H1 (cell line): ENCODE data around the gene BPGM. TPM values are rescaled to one million over a fixed set of nuclear protein-coding genes. Genes with fewer than 3 reads are reported as not detected.

Experiments
- CTCF ChIA-PET: fragments of 300-600 bp; sonication (Branson Sonifier 250); formaldehyde crosslinking; loops from one replicate; lab custom pipeline; 2021; ENCODE audit not compliant: partially characterized antibody; lab: Charles Lee
- POLR2A ChIA-PET: fragments of 300-600 bp; sonication (Branson Sonifier 250); formaldehyde crosslinking; loops from one replicate; lab custom pipeline; 2021; ENCODE audit warnings: inconsistent platforms; ENCODE audit not compliant: partially characterized antibody; lab: Charles Lee
- DNase-seq, 2 experiments: peaks; one replicate each; pipeline versions ENCODE4 v3.0.0 to v3.0.0-alpha.2; 2010 to 2022; ENCODE audit warnings: low spot score in 2 of 2, low read depth in 1 of 2, mixed read lengths in 1 of 2
- FAIRE-seq: peaks from 2 replicates; lab custom pipeline; 2011; peaks lifted over from hg19 to GRCh38; lab: Jason Lieb, UNC
- H2AFZ ChIP-seq: 2 replicates; pipeline ENCODE4 v1.8.1; 2012; ENCODE audit warnings: low read length, inconsistent platforms
- H2AK5ac ChIP-seq: 2 replicates; pipeline ENCODE4 v1.6.1; 2013; ENCODE audit warnings: low read depth, low read length
- H2BK120ac ChIP-seq: replicated peaks from 2 replicates; pipeline ENCODE3; 2013; ENCODE audit warnings: low read depth, low read length, inconsistent platforms
- H2BK12ac ChIP-seq: 2 replicates; pipeline ENCODE4 v1.6.1; 2013; ENCODE audit warnings: low read depth, low read length
- H2BK15ac ChIP-seq: 2 replicates; pipeline ENCODE4 v1.6.1; 2013; ENCODE audit warnings: low read length
- H2BK20ac ChIP-seq: 2 replicates; pipeline ENCODE4 v1.6.1; 2013; ENCODE audit warnings: low read length
- H2BK5ac ChIP-seq: 2 replicates; pipeline ENCODE4 v1.6.1; 2013; ENCODE audit warnings: low read depth, low read length
- H3K14ac ChIP-seq: 2 replicates; pipeline ENCODE4 v1.6.1; 2013; ENCODE audit warnings: inconsistent platforms; ENCODE audit not compliant: insufficient read length
- H3K18ac ChIP-seq: 2 replicates; pipeline ENCODE4 v1.6.1; 2013; ENCODE audit warnings: low read length; ENCODE audit errors: extremely low read depth
- H3K23ac ChIP-seq: 2 replicates; pipeline ENCODE4 v1.6.1; 2013; ENCODE audit warnings: inconsistent platforms; ENCODE audit not compliant: insufficient read length
- H3K23me2 ChIP-seq: 2 replicates; pipeline ENCODE4 v1.6.1; 2013; ENCODE audit warnings: low read depth, low read length
- H3K27ac ChIP-seq: 2 replicates; pipeline ENCODE4 v1.6.1; 2011; ENCODE audit warnings: low read depth, low read length, inconsistent platforms
- H3K27me3 ChIP-seq, 4 experiments: replicated peaks in 1 of 4; 1 replicate in 1 of 4; 2 replicates in 3 of 4; pipeline versions ENCODE4 v1.6.1 to v1.8.1; 2011 to 2013; ENCODE audit warnings: low read length in 3 of 4, mild to moderate bottlenecking in 3 of 4, inconsistent platforms in 2 of 4, mixed read lengths in 2 of 4, moderate library complexity in 1 of 4; ENCODE audit not compliant: control insufficient read depth in 3 of 4, insufficient read depth in 3 of 4; ENCODE audit errors: extremely low read depth in 1 of 4
- H3K36me3 ChIP-seq, 4 experiments: 2 replicates each; pipeline versions ENCODE4 v1.6.1 to v1.8.1; 2011 to 2013; ENCODE audit warnings: mild to moderate bottlenecking in 4 of 4, low read length in 3 of 4, moderate library complexity in 2 of 4, control low read depth in 1 of 4, inconsistent platforms in 1 of 4; ENCODE audit not compliant: insufficient read depth in 4 of 4, control insufficient read depth in 2 of 4
- H3K4ac ChIP-seq: replicated peaks from 2 replicates; pipeline ENCODE3; 2013; ENCODE audit warnings: low read length, low read depth, mixed read lengths, inconsistent platforms; ENCODE audit not compliant: insufficient read length
- H3K4me1 ChIP-seq, 4 experiments: replicated peaks in 1 of 4; 1 replicate in 1 of 4; 2 replicates in 3 of 4; pipeline versions ENCODE4 v1.6.1 to v1.8.1; 2011 to 2013; ENCODE audit warnings: low read length in 3 of 4, inconsistent platforms in 2 of 4, mixed read lengths in 1 of 4; ENCODE audit not compliant: insufficient read depth in 4 of 4, control insufficient read depth in 3 of 4
- H3K4me2 ChIP-seq, 2 experiments: 2 replicates each; pipeline versions ENCODE4 v1.6.1 to v1.8.1; 2011 to 2013; ENCODE audit warnings: low read depth in 2 of 2, low read length in 2 of 2, control low read depth in 1 of 2, inconsistent platforms in 1 of 2, mild to moderate bottlenecking in 1 of 2; ENCODE audit not compliant: insufficient read depth in 1 of 2
- H3K4me3 ChIP-seq, 4 experiments: fragments of 200-600, 300-600 bp in 1 of 4; sonication (generic), shearing (Covaris generic), sonication (Bioruptor Twin) in 1 of 4; 2 replicates each; pipeline versions ENCODE4 v1.5.1 to v1.8.1; 2011 to 2016; ENCODE audit warnings: low read length in 4 of 4, low read depth in 3 of 4, control low read depth in 2 of 4, inconsistent platforms in 2 of 4, mild to moderate bottlenecking in 2 of 4, mixed read lengths in 1 of 4, moderate library complexity in 1 of 4; ENCODE audit not compliant: insufficient read depth in 2 of 4; ENCODE audit errors: extremely low read depth in 1 of 4
- H3K56ac ChIP-seq: replicated peaks from 2 replicates; pipeline ENCODE3; 2013; ENCODE audit warnings: low read depth, mild to moderate bottlenecking, mixed read lengths, low read length, inconsistent platforms; ENCODE audit not compliant: insufficient read length
- H3K79me1 ChIP-seq: 2 replicates; pipeline ENCODE4 v1.6.1; 2013; ENCODE audit warnings: low read depth, low read length, control low read depth
- H3K79me2 ChIP-seq, 2 experiments: 2 replicates each; pipeline versions ENCODE4 v1.6.1 to v1.8.1; 2012 to 2013; ENCODE audit warnings: low read length in 2 of 2, mild to moderate bottlenecking in 2 of 2, inconsistent platforms in 1 of 2; ENCODE audit not compliant: insufficient read depth in 2 of 2, control insufficient read depth in 1 of 2
- H3K9ac ChIP-seq, 4 experiments: replicated peaks in 1 of 4; 1 replicate in 1 of 4; 2 replicates in 3 of 4; pipeline versions ENCODE4 v1.6.1 to v1.8.1; 2011 to 2013; ENCODE audit warnings: low read depth in 3 of 4, low read length in 3 of 4, control low read depth in 2 of 4, mild to moderate bottlenecking in 2 of 4, moderate library complexity in 2 of 4, inconsistent platforms in 1 of 4; ENCODE audit errors: extremely low read depth in 1 of 4
- H3K9me3 ChIP-seq, 2 experiments: 2 replicates each; pipeline versions ENCODE4 v1.6.1 to v1.8.1; 2012 to 2013; ENCODE audit warnings: mild to moderate bottlenecking in 2 of 2, moderate library complexity in 2 of 2, control low read depth in 1 of 2, inconsistent platforms in 1 of 2, low read depth in 1 of 2, low read length in 1 of 2, mixed read lengths in 1 of 2; ENCODE audit not compliant: insufficient read depth in 2 of 2
- H4K20me1 ChIP-seq, 2 experiments: replicated peaks in 1 of 2; 2 replicates each; pipeline versions ENCODE3 to v1.8.1; 2011 to 2013; ENCODE audit warnings: inconsistent platforms in 2 of 2, low read length in 2 of 2, mild to moderate bottlenecking in 1 of 2; ENCODE audit not compliant: insufficient read depth in 2 of 2, control insufficient read depth in 1 of 2
- H4K5ac ChIP-seq: 2 replicates; pipeline ENCODE4 v1.6.1; 2013; ENCODE audit warnings: low read length, low read depth, mixed read lengths, inconsistent platforms; ENCODE audit not compliant: insufficient read length
- H4K8ac ChIP-seq: 2 replicates; pipeline ENCODE4 v1.8.0; 2013; ENCODE audit warnings: mild to moderate bottlenecking, moderate library complexity, low read length, inconsistent platforms; ENCODE audit not compliant: insufficient read depth; ENCODE audit errors: extremely low read depth
- H4K91ac ChIP-seq: replicated peaks from 2 replicates; pipeline ENCODE3; 2013; ENCODE audit warnings: low read length, mixed read lengths, inconsistent platforms; ENCODE audit not compliant: insufficient read length
- ATF2 ChIP-seq: IDR thresholded peaks from 2 replicates; pipeline ENCODE4 v1.6.1; 2012; ENCODE audit warnings: low read length, inconsistent platforms
- BACH1 ChIP-seq: IDR thresholded peaks from 2 replicates; pipeline ENCODE4 v1.6.1; 2012; ENCODE audit warnings: low read length, improper control_type of control experiment
- CHD1 ChIP-seq: IDR thresholded peaks from 2 replicates; pipeline ENCODE4 v1.6.1; 2012; ENCODE audit warnings: low read depth, low read length, improper control_type of control experiment
- HDAC2 ChIP-seq, 2 experiments: fragments of 300-600 bp in 1 of 2; sonication (generic) in 1 of 2; IDR thresholded peaks; 2 replicates each; pipeline ENCODE4 v1.6.1; 2011 to 2012; ENCODE audit warnings: low read depth in 2 of 2, low read length in 2 of 2, mild to moderate bottlenecking in 2 of 2, moderate library complexity in 2 of 2, borderline replicate concordance in 1 of 2, inconsistent platforms in 1 of 2
- HDAC6 ChIP-seq: IDR thresholded peaks from one replicate; pipeline ENCODE4 v1.7.1; 2012; ENCODE audit warnings: low read depth, mild to moderate bottlenecking, inconsistent platforms, low read length, moderate library complexity
- JUN ChIP-seq: IDR thresholded peaks from 2 replicates; pipeline ENCODE4 v1.6.1; 2011; ENCODE audit warnings: low read depth, mild to moderate bottlenecking, improper control_type of control experiment, low read length
- NRF1 ChIP-seq: IDR thresholded peaks from 2 replicates; pipeline ENCODE4 v1.6.1; 2011; ENCODE audit warnings: mild to moderate bottlenecking, low read depth, low read length, improper control_type of control experiment
- POU5F1 ChIP-seq: IDR thresholded peaks from 2 replicates; pipeline ENCODE4 v1.6.1; 2011; ENCODE audit warnings: low read depth, mild to moderate bottlenecking, low read length, moderate library complexity
- SIX5 ChIP-seq: IDR thresholded peaks from 2 replicates; pipeline ENCODE4 v1.6.1; 2011; ENCODE audit warnings: mild to moderate bottlenecking, low read depth, low read length
- SUZ12 ChIP-seq: fragments of 200-600 bp; sonication (generic); IDR thresholded peaks from 2 replicates; pipeline ENCODE4 v1.6.1; 2012; ENCODE audit warnings: mild to moderate bottlenecking, inconsistent platforms, low read length, moderate library complexity, mixed read lengths
- WGBS, 2 experiments: shearing (Covaris generic) in 1 of 2; methylation state at CpG; one replicate each; pipeline versions ENCODE4 v1.1.6 to v1.1.7; 2013 to 2015; ENCODE audit warnings: low lambda C conversion rate in 2 of 2, mixed read lengths in 2 of 2, inconsistent platforms in 1 of 2, low coverage in 1 of 2, missing lambda C conversion rate in 1 of 2; ENCODE audit not compliant: insufficient replicate concordance in 2 of 2, insufficient coverage in 1 of 2, insufficient read length in 1 of 2; ENCODE audit errors: extremely low coverage in 1 of 2, missing lambda C conversion rate in 1 of 2; 5-methylcytosine and 5-hydroxymethylcytosine counted together
- polyA plus RNA-seq, 7 experiments: library from polyadenylated mRNA; depleted of rRNA in 3 of 7; stranded (reverse) in 5 of 7; unstranded in 2 of 7; fragments of >200 nt in 5 of 7; fragments of 200-250 nt in 2 of 7; gene quantifications; 1 replicate in 5 of 7; 2 replicates in 1 of 7; 4 replicates in 1 of 7; pipeline versions ENCODE4 v1.2.1 to v1.2.3, GENCODE V29; 2011 to 2013; ENCODE audit warnings: missing spikeins in 2 of 7, mixed read lengths in 2 of 7
- total RNA-seq: library from RNA; stranded (reverse); fragmentation: NEBNext Ultra II Directional; extraction: Animal tissue kit (Norgen Biotek cat#: 25700); gene quantifications from 2 replicates; pipeline ENCODE4 v1.2.1, GENCODE V29; 2021
- TF ChIP-seq, protein P1 (sequence below): IDR thresholded peaks from 2 replicates; pipeline ENCODE4 v1.6.1; 2012; ENCODE audit warnings: inconsistent platforms

Gene BPGM
- total and polyA plus RNA-seq, 2 of the 8 experiments (the other 6 are each of a cell fraction or from before 2014, with no cell fraction given) = 9.7 to 15.3 TPM

DNA sequence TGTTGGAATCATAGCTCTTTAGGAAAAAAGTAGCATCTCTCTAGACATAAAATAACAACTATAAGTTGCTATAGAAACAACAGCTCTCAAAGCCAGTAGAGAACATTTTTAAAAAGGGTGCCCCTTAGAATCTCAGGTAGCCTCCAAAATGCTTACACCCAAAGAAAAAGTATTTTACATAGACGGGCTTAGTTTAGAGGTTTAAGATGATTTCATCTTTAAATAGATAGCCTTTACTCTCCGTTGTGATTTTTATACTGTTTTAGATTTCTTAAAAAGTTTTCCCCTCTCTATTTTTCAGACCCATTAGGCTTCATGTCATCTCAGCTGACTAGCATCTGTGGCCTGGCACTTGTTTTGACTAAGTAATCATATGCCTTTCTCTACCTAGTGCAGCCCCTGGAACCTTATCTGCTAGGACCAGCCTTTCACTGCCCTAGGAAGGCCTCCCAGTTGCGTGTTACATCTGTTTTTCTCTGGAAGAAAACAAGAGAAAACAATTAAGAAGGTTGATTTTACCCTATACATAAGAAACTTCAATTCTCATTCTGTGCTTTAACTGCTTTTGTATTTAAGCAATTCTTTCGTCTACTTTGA lies 6.9 kb upstream of the BPGM start:
- Histone ChIP-seq H2BK20ac (no peak overlapping the region), H3K4me3 (no peak overlapping the region), H4K5ac (no peak overlapping the region), H3K9ac (no peak overlapping the region), H3K27me3 (no peaks in the 10 kb centered on the region; a peak in 1 of 7 replicates), H3K56ac (no peak overlapping the region), H3K79me1 (no peaks in the 10 kb centered on the region), H3K23ac (no peak overlapping the region), H3K27ac (no peak overlapping the region), H3K4ac (no peak overlapping the region), H3K36me3 (no peaks in the 10 kb centered on the region), H3K14ac (no peak overlapping the region), H2BK15ac (no peak overlapping the region), H2BK120ac (no peak overlapping the region), H2BK5ac (no peak overlapping the region), H3K18ac (no peak overlapping the region), H4K20me1 (no peaks in the 10 kb centered on the region), H3K4me1 (no peaks in the 10 kb centered on the region), H2BK12ac (no peak overlapping the region), H2AFZ (no peak overlapping the region), H4K91ac (no peak overlapping the region), H4K8ac (no peak overlapping the region), H3K4me2 (no peak overlapping the region), H3K9me3 (no peaks in the 10 kb centered on the region), H3K23me2 (no peaks in the 10 kb centered on the region), H2AK5ac (no peak overlapping the region), H3K79me2 (no peaks in the 10 kb centered on the region)
- ChIA-PET CTCF (interaction anchor here (0.9 to 10.2 kb wide), 4 partner anchors 7 to 85 kb away, joined by 3 to 108 read pairs (median 4); no protein-coding TSS in a partner anchor), POLR2A (interaction anchor here (1.4 kb wide), 1 partner anchor 8 kb away, joined by 5 read pairs; no protein-coding TSS in a partner anchor)
- DNase-seq (no peak), FAIRE-seq (no peak)
- TF ChIP-seq, protein P1, sequence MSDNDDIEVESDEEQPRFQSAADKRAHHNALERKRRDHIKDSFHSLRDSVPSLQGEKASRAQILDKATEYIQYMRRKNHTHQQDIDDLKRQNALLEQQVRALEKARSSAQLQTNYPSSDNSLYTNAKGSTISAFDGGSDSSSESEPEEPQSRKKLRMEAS = no peak
- TF ChIP-seq JUN (no peak), SIX5 (no peak), HDAC6 (no peak), NRF1 (no peak), BACH1 (no peak), CHD1 (no peak), ATF2 (no peak), POU5F1 (no peak), SUZ12 (no peak), HDAC2 (IDR thresholded peaks at IDR 0.05; ENCODE audit: borderline replicate concordance in 1 of 2, low read depth in 2 of 2, low read length in 2 of 2) (no peak)
- 87% methylated on average over 4 of the region's 4 CpGs; no CpG with 5 or more reads in 1 of the 2 experiments for WGBS, 2 experiments
